Measurements from ENCODE around the gene RAD51B. TPM values are rescaled to one million over a fixed set of nuclear protein-coding genes. Genes with fewer than 3 reads are reported as not detected.

RAD51B gene
- total RNA-seq, 2 donors from 2014 or later, result 9.3 to 12.1 TPM

DNA sequence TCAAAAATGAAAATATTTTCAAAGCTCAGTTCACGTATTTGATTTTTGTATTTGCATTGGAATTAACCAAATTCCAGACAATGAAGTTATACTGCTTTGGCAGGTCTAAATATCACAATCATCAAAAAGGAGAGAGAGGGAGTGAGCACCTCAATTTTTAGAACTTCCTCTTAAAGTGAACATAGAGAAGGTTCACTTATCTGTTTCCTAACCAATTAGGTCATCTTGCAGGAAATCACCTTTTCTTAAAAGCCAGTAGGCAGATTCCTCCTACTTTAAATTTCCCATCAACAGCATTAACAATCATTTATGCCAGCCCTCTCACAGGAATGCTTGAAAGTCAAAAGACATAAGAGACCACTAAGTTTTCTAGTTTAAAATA is 584.6 kb downstream of the RAD51B start:
- no peak overlapping the region for H3K4me3 ChIP-seq
- H3K9me3 ChIP-seq, result no peaks in the 10 kb centered on the region
- no peak for DNase-seq (ENCODE audit: low spot score)
- H3K27me3 ChIP-seq (replicated peaks; ENCODE audit: insufficient read depth), result no peaks in the 10 kb centered on the region
- peaks cover 24 to 49% of the 10 kb centered on the region in 2 donors for H3K4me1 ChIP-seq (ENCODE audit: control insufficient read depth in 1 of 2, low read depth in 2 of 2)
- no peak for TF ChIP-seq CTCF (IDR thresholded peaks at IDR 0.05)
- H3K36me3 ChIP-seq, result no peaks in the 10 kb centered on the region
- H3K27ac ChIP-seq, result peak overlapping the region; percentile 43 to 48
- ATAC-seq (ENCODE audit: insufficient number of reproducible peaks, low FRiP score, low read depth), result no peak

GRCh38 chr14:68404652-68405183 is 585.1 kb downstream of the RAD51B start:
- no peaks in the 10 kb centered on the region for H3K27me3 ChIP-seq (replicated peaks; ENCODE audit: insufficient read depth)
- H3K4me3 ChIP-seq, result no peak overlapping the region
- H3K36me3 ChIP-seq, result no peaks in the 10 kb centered on the region
- no peak for ATAC-seq (ENCODE audit: insufficient number of reproducible peaks, low FRiP score, low read depth)
- TF ChIP-seq CTCF (IDR thresholded peaks at IDR 0.05), result no peak
- no peak overlapping the region for H3K27ac ChIP-seq
- H3K9me3 ChIP-seq, result no peaks in the 10 kb centered on the region
- DNase-seq (ENCODE audit: low spot score), result no peak
- peaks cover 24 to 49% of the 10 kb centered on the region in 2 donors for H3K4me1 ChIP-seq (ENCODE audit: control insufficient read depth in 1 of 2, low read depth in 2 of 2)

DNA sequence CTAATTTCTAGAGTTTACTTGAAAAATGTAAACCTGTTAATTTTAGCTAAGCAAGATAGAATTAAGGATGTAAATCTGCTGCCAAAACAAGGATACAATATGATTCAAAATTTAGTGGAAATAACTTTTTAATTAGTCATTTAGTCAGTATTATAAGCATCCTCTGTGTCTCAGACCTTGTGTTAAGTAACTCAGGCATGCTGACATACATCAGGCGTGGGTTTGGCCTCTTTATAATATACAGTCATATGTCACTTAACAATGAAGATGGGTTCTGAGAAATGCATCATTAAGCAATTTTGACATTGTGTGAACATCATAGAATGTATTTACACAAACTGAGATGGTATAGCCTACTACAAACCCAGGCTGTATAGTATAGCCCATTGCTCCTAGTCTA is 586.4 kb downstream of the RAD51B start:
- no peak for TF ChIP-seq CTCF (IDR thresholded peaks at IDR 0.05)
- Histone ChIP-seq H3K9me3 (no peaks in the 10 kb centered on the region), H3K27ac (no peak overlapping the region), H3K4me1 (ENCODE audit: control insufficient read depth in 1 of 2, low read depth in 2 of 2) (peaks cover 24 to 37% of the 10 kb centered on the region in 2 donors), H3K27me3 (replicated peaks; ENCODE audit: insufficient read depth) (no peaks in the 10 kb centered on the region), H3K36me3 (no peaks in the 10 kb centered on the region), H3K4me3 (no peak overlapping the region)
- no peak for DNase-seq (ENCODE audit: low spot score)
- ATAC-seq (ENCODE audit: insufficient number of reproducible peaks, low FRiP score, low read depth), result no peak

- no peaks in the 10 kb centered on the region for H3K9me3 ChIP-seq
- TF ChIP-seq CTCF (IDR thresholded peaks at IDR 0.05), result no peak
- H3K27ac ChIP-seq, result no peak overlapping the region
- no peak overlapping the region for H3K4me3 ChIP-seq
- H3K4me1 ChIP-seq (ENCODE audit: control insufficient read depth in 1 of 2, low read depth in 2 of 2), result peaks cover 15 to 23% of the 10 kb centered on the region in 2 donors
- H3K27me3 ChIP-seq (replicated peaks; ENCODE audit: insufficient read depth), result no peaks in the 10 kb centered on the region
- H3K36me3 ChIP-seq, result no peaks in the 10 kb centered on the region
- ATAC-seq (ENCODE audit: insufficient number of reproducible peaks, low FRiP score, low read depth) (no peak), DNase-seq (ENCODE audit: low spot score) (no peak)
Measured at GRCh38 chr14:68407285-68407684, 587.7 kb downstream of the RAD51B start.

GRCh38 chr14:68407825-68408224 is 588.2 kb downstream of the RAD51B start:
- TF ChIP-seq CTCF (IDR thresholded peaks at IDR 0.05), result no peak
- no peak overlapping the region for H3K27ac ChIP-seq
- H3K27me3 ChIP-seq (replicated peaks; ENCODE audit: insufficient read depth), result no peaks in the 10 kb centered on the region
- no peak overlapping the region for H3K4me3 ChIP-seq
- DNase-seq (ENCODE audit: low spot score) (no peak), ATAC-seq (ENCODE audit: insufficient number of reproducible peaks, low FRiP score, low read depth) (no peak)
- peaks cover 10 to 18% of the 10 kb centered on the region in 2 donors for H3K4me1 ChIP-seq (ENCODE audit: control insufficient read depth in 1 of 2, low read depth in 2 of 2)
- no peaks in the 10 kb centered on the region for H3K36me3 ChIP-seq
- H3K9me3 ChIP-seq, result no peaks in the 10 kb centered on the region

Data from thoracic aorta (tissue), 2 donors.